ENCODE measurements around the gene OSBPL5. TPM values are rescaled to one million over a fixed set of nuclear protein-coding genes. Genes with fewer than 3 reads are reported as not detected.

The OSBPL5 gene
- total RNA-seq, 1 donor = 12.2 TPM

- Histone ChIP-seq H3K9me3 (ENCODE audit: low read depth, low read length) (no peaks in the 10 kb centered on the region), H3K4me3 (ENCODE audit: low read length) (no peak overlapping the region), H3K4me1 (ENCODE audit: insufficient read depth, low read length) (no peaks in the 10 kb centered on the region), H3K27me3 (ENCODE audit: insufficient read depth, low read length) (no peaks in the 10 kb centered on the region)
Observed at GRCh38 chr11:3191586-3192324, 26.6 kb upstream of the OSBPL5 start.

- H3K4me3 ChIP-seq (ENCODE audit: low read length) = no peak overlapping the region
- no peaks in the 10 kb centered on the region for H3K9me3 ChIP-seq (ENCODE audit: low read depth, low read length)
- no peaks in the 10 kb centered on the region for H3K27me3 ChIP-seq (ENCODE audit: insufficient read depth, low read length)
- H3K4me1 ChIP-seq (ENCODE audit: insufficient read depth, low read length) = no peaks in the 10 kb centered on the region
Observed at GRCh38 chr11:3190600-3190999, 25.5 kb upstream of the OSBPL5 start.

DNA sequence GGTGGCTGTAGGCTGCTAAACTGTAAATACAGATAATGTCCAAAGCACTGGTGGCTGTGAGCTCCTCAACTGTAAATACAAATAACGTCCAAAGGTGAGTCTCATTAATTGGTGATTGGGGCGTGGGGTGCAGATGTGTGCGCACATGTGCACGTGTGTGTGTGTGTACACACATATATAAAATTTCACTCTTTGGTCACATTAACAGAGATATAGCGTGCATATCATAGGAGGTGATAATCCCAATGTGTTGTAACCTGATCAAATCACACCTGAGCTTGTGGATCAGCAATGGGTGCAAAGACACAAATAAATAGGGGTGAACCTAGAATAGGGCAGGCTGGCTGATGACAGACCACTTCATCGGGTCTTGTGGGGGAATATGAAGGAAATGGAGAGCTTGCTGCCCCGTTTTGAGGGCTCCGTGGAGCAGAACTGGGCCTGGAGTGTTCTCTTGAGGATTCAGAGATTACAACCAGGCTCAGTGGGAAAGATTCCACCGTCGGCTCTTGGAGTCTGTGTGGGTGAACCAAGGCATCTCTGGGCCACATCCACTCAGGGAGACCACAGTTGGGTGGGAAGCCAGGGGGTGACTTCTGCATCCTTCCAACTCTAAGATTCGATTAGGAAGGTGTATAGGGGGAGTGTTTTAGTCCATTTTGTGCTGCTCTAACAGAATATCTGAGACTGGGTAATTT, 24.9 kb upstream of the OSBPL5 start:
- no peaks in the 10 kb centered on the region for H3K4me1 ChIP-seq (ENCODE audit: insufficient read depth, low read length)
- H3K27me3 ChIP-seq (ENCODE audit: insufficient read depth, low read length) = no peaks in the 10 kb centered on the region
- no peak overlapping the region for H3K4me3 ChIP-seq (ENCODE audit: low read length)
- H3K9me3 ChIP-seq (ENCODE audit: low read depth, low read length) = no peaks in the 10 kb centered on the region

DNA sequence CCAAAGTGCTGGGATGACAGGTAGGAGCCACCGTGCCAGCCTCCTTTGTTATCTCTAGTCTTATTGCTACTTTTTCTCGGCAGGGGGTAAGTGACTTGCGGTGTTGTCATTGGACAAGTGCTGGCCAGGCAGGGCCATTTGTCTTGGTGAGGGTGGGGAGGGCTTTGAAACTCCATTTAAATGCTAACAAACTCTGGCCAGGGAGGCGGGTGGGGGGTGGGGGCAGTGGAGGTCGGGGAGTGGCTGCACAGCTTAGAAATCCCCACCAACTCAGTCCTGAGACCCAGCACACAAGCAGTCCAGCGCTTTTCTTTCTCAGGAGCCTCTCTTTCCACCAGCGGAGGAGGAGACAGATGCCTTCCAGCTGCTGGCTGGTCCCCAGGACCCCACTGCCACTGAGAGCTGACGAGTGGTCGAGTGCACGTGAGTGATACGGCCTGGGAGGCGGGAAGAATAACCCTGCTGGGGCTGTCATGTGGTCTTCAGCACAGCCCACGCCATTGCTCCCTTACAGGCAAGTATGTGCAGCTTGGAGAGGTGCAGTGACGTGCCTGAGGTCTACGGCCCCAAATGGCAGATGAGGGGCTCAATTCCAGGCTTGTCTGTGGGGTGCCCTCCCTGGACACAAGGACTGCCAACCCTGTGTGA, 24.2 kb upstream of the OSBPL5 start:
- no peak overlapping the region for H3K4me3 ChIP-seq (ENCODE audit: low read length)
- H3K9me3 ChIP-seq (ENCODE audit: low read depth, low read length) = no peaks in the 10 kb centered on the region

DNA sequence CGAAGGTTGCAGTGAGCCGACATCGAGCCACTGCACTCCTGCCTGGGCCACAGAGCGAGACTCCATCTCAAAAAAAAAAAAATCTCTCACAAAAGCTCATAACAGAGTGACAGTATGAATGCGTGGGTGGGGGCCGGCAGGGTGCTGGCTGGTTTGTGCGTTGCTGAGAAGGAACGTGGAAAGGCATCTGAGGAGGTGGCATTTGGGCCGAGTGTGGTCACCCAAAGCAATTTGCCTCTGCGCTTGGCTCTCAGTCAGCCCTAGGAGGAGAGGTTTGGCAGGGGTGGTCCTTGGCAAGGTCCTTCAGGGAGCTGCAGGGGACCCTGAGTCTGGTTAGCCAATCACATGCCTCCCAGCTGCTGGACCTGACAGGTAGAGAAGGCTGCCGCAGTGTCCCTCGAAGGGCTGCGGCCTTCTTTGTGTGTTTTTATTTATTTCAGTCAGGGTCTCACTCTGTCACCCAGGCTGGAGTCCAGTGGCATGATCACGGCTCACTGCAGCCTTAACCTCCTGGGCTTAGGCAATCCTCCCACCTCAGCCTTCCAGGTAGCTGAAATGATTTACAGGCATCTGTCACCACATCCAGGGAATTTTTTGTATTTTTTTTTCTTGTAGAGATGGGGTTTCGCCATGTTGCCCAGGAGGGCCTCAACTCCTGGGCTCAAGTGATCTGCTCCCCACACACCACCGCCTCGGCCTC, 23.5 kb upstream of the OSBPL5 start:
- Histone ChIP-seq H3K27me3 (ENCODE audit: insufficient read depth, low read length) (no peaks in the 10 kb centered on the region), H3K4me1 (ENCODE audit: insufficient read depth, low read length) (no peaks in the 10 kb centered on the region), H3K4me3 (ENCODE audit: low read length) (no peak overlapping the region), H3K9me3 (ENCODE audit: low read depth, low read length) (no peaks in the 10 kb centered on the region)

More for the DNA sequence above, 24.2 kb upstream of the OSBPL5 start:
- Histone ChIP-seq H3K27me3 (ENCODE audit: insufficient read depth, low read length) (no peaks in the 10 kb centered on the region), H3K4me1 (ENCODE audit: insufficient read depth, low read length) (no peaks in the 10 kb centered on the region)

- no peaks in the 10 kb centered on the region for H3K4me1 ChIP-seq (ENCODE audit: insufficient read depth, low read length)
- no peaks in the 10 kb centered on the region for H3K9me3 ChIP-seq (ENCODE audit: low read depth, low read length)
- no peak overlapping the region for H3K4me3 ChIP-seq (ENCODE audit: low read length)
- H3K27me3 ChIP-seq (ENCODE audit: insufficient read depth, low read length) = no peaks in the 10 kb centered on the region
Observed at GRCh38 chr11:3186166-3186953, 21.2 kb upstream of the OSBPL5 start.

- Histone ChIP-seq H3K9me3 (ENCODE audit: low read depth, low read length) (no peaks in the 10 kb centered on the region), H3K4me1 (ENCODE audit: insufficient read depth, low read length) (no peaks in the 10 kb centered on the region), H3K4me3 (ENCODE audit: low read length) (no peak overlapping the region), H3K27me3 (ENCODE audit: insufficient read depth, low read length) (no peaks in the 10 kb centered on the region)
Observed at GRCh38 chr11:3184732-3185347, 19.7 kb upstream of the OSBPL5 start.

DNA sequence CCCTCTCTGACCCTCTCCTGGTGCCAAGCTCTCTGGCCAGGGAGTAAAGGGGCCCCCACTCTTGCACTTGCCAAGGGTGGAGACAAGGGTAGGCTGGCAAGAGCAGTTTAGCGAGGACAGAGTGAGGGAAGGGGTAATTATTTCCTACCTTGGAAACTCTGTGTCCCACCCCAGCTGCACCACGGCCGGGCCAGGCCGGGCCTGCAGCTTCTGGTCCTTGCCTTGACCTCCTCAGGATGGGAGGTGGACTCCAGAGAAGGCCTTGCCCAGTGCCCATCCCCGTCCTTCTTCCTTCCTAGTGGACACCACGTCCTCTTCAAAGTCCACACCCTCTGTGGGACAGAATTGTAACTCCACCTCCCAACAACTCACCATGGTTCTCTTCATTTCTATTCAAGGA, 18.4 kb upstream of the OSBPL5 start:
- Histone ChIP-seq H3K9me3 (ENCODE audit: low read depth, low read length) (no peaks in the 10 kb centered on the region), H3K4me3 (ENCODE audit: low read length) (no peak overlapping the region), H3K4me1 (ENCODE audit: insufficient read depth, low read length) (no peaks in the 10 kb centered on the region), H3K27me3 (ENCODE audit: insufficient read depth, low read length) (no peaks in the 10 kb centered on the region)

- Histone ChIP-seq H3K4me3 (ENCODE audit: low read length) (no peak overlapping the region), H3K27me3 (ENCODE audit: insufficient read depth, low read length) (no peaks in the 10 kb centered on the region), H3K4me1 (ENCODE audit: insufficient read depth, low read length) (no peaks in the 10 kb centered on the region), H3K9me3 (ENCODE audit: low read depth, low read length) (peaks cover under 1% of the 10 kb centered on the region)
Observed at GRCh38 chr11:3182462-3182852, 17.3 kb upstream of the OSBPL5 start.

DNA sequence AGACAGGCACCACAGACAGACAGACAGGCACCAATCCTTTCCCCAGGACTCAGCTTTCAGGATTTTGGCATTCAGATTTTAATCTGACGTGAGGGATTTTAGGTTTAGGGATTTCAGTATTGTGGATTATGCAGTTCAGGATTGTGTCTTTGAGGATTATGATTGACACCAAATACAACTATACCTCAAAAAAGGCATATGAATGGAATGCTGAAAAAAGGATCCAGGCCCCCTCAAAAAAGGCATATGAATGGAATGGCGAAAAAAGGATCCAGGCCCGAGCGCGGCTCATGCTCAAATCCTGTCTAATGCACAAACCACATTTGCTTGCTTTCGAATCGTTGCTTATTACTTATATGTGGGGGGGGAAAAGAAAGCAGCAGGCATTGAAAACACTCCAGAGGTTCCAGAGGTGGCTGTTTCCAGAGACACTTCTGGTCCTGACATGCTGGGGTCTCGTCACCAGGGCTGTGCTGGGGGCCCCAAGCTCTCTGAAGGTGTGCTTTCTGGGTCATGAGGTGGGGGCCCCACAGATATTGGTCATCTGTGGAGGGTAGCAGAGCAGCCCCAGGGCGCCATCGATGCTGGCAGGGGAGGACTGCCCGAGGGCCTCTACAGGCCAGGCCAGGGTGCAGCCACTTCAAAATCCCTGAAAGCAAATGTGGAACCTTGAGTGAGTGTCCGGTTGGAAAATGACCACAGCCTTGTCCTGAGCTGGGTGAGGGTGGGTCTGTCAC, 16.8 kb upstream of the OSBPL5 start:
- H3K27me3 ChIP-seq (ENCODE audit: insufficient read depth, low read length) = no peaks in the 10 kb centered on the region
- no peaks in the 10 kb centered on the region for H3K4me1 ChIP-seq (ENCODE audit: insufficient read depth, low read length)
- H3K4me3 ChIP-seq (ENCODE audit: low read length) = no peak overlapping the region
- peaks cover 7% of the 10 kb centered on the region for H3K9me3 ChIP-seq (ENCODE audit: low read depth, low read length)

DNA sequence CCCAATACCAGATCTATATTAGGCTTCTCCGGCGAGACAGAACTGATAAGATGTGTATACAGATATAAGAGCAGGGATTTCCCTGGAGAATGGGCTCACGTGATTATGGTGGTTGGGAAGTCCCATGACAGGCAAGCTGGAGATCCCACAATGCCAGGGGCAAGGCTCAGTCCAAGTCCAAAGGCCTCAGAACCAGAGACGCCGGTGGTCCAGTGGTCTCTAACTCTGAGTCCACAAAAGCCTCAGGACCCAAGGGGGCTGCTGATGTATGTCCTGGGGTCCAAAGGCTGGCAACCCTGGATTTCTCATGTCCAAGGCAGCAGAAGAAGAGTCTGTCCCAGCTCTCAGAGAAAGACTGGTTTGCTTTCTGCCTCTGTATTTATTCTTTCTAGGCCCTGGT, 15.8 kb upstream of the OSBPL5 start:
- H3K9me3 ChIP-seq (ENCODE audit: low read depth, low read length) = peaks cover 16% of the 10 kb centered on the region
- H3K27me3 ChIP-seq (ENCODE audit: insufficient read depth, low read length) = peaks cover 3% of the 10 kb centered on the region
- H3K4me1 ChIP-seq (ENCODE audit: insufficient read depth, low read length) = no peaks in the 10 kb centered on the region
- no peak overlapping the region for H3K4me3 ChIP-seq (ENCODE audit: low read length)

- H3K4me3 ChIP-seq (ENCODE audit: low read length) = no peak overlapping the region
- H3K9me3 ChIP-seq (ENCODE audit: low read depth, low read length) = peaks cover 16% of the 10 kb centered on the region
- H3K27me3 ChIP-seq (ENCODE audit: insufficient read depth, low read length) = peaks cover 3% of the 10 kb centered on the region
- H3K4me1 ChIP-seq (ENCODE audit: insufficient read depth, low read length) = no peaks in the 10 kb centered on the region
Observed at GRCh38 chr11:3178349-3178748, 13.2 kb upstream of the OSBPL5 start.

DNA sequence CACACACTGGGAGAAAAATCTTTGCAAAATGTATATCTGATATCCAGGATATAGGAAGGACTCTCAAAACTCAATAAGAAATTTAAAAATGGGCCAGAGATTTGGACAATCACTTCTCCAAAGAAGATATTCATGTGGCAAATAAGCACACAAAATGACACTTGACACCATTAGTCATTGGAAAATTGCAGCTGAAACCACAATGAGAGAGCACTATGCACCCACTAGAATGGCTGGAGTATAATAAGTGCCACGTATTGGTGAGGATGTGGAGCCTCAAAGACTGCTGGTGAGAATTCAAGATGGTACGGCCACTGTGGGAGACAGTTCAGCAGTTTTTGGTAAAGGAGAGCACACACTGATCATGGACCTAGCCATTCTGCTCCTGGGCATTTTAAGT, 12.8 kb upstream of the OSBPL5 start:
- Histone ChIP-seq H3K9me3 (ENCODE audit: low read depth, low read length) (peaks cover 16% of the 10 kb centered on the region), H3K4me1 (ENCODE audit: insufficient read depth, low read length) (no peaks in the 10 kb centered on the region), H3K27me3 (ENCODE audit: insufficient read depth, low read length) (peaks cover 3% of the 10 kb centered on the region), H3K4me3 (ENCODE audit: low read length) (no peak overlapping the region)

GRCh38 chr11:3176487-3176886, 11.4 kb upstream of the OSBPL5 start:
- peaks cover 16% of the 10 kb centered on the region for H3K9me3 ChIP-seq (ENCODE audit: low read depth, low read length)
- H3K4me1 ChIP-seq (ENCODE audit: insufficient read depth, low read length) = no peaks in the 10 kb centered on the region
- H3K27me3 ChIP-seq (ENCODE audit: insufficient read depth, low read length) = peaks cover 3% of the 10 kb centered on the region
- H3K4me3 ChIP-seq (ENCODE audit: low read length) = no peak overlapping the region
